CD8-positive, alpha-beta memory T cell (primary cell): Measurements from ENCODE around the gene AK9. TPM values are rescaled to one million over a fixed set of nuclear protein-coding genes. Genes with fewer than 3 reads are reported as not detected.

Experiments
- CTCF ChIA-PET: fragments of 350-600 bp; sonication (Branson Sonifier 250); formaldehyde crosslinking; loops from one replicate; lab custom pipeline; 2021; ENCODE audit warnings: antibody characterized with exemption; lab: Charles Lee
- POLR2A ChIA-PET: fragments of 350-600 bp; sonication (Branson Sonifier 250); formaldehyde crosslinking; loops from one replicate; lab custom pipeline; 2021; ENCODE audit warnings: antibody characterized with exemption; lab: Charles Lee
- DNase-seq, 5 donors: peaks; one replicate each; pipeline versions ENCODE4 v3.0.0 to v3.0.0-alpha.2; 2020 to 2022; ENCODE audit warnings: mixed read lengths in 1 of 5
- H3K27ac ChIP-seq: one replicate; pipeline ENCODE4 v1.7.0; 2013; ENCODE audit warnings: low read depth, mild to moderate bottlenecking, low read length, moderate library complexity
- H3K27me3 ChIP-seq: 2 replicates; pipeline ENCODE4 v1.7.0; 2013; ENCODE audit warnings: low read length, mild to moderate bottlenecking; ENCODE audit not compliant: insufficient read depth, poor library complexity, severe bottlenecking
- H3K36me3 ChIP-seq: 2 replicates; pipeline ENCODE4 v1.7.0; 2013; ENCODE audit warnings: mild to moderate bottlenecking, low read length, moderate library complexity; ENCODE audit not compliant: insufficient read depth
- H3K4me1 ChIP-seq: 2 replicates; pipeline ENCODE4 v1.7.0; 2013; ENCODE audit warnings: mild to moderate bottlenecking, low read length, moderate library complexity; ENCODE audit not compliant: insufficient read depth
- H3K4me3 ChIP-seq: 2 replicates; pipeline ENCODE4 v1.7.0; 2013; ENCODE audit warnings: mild to moderate bottlenecking, low read length
- H3K9me3 ChIP-seq: 2 replicates; pipeline ENCODE4 v1.7.0; 2013; ENCODE audit warnings: mild to moderate bottlenecking, low read length
- H3K27ac Mint-ChIP-seq, 8 donors: one replicate each; pipeline ENCODE4 v1.8.0; 2020 to 2021; ENCODE audit warnings: mixed read lengths in 8 of 8, mild to moderate bottlenecking in 6 of 8, inconsistent platforms in 3 of 8, moderate library complexity in 3 of 8
- H3K27me3 Mint-ChIP-seq, 2 donors: one replicate each; pipeline ENCODE4 v1.8.0; 2020 to 2021; ENCODE audit warnings: mixed read lengths in 2 of 2, mild to moderate bottlenecking in 1 of 2, moderate library complexity in 1 of 2
- H3K36me3 Mint-ChIP-seq, 3 donors: one replicate each; pipeline ENCODE4 v1.8.0; 2020 to 2021; ENCODE audit warnings: mixed read lengths in 3 of 3, inconsistent platforms in 1 of 3, mild to moderate bottlenecking in 1 of 3
- H3K4me1 Mint-ChIP-seq, 3 donors: one replicate each; pipeline ENCODE4 v1.8.0; 2020 to 2021; ENCODE audit warnings: mixed read lengths in 3 of 3, inconsistent platforms in 1 of 3, mild to moderate bottlenecking in 1 of 3
- H3K4me3 Mint-ChIP-seq, 7 donors: one replicate each; pipeline ENCODE4 v1.8.0; 2020 to 2021; ENCODE audit warnings: mixed read lengths in 7 of 7, mild to moderate bottlenecking in 6 of 7, moderate library complexity in 4 of 7, inconsistent platforms in 2 of 7
- H3K9me3 Mint-ChIP-seq, 5 donors: one replicate each; pipeline ENCODE4 v1.8.0; 2020 to 2022; ENCODE audit warnings: mixed read lengths in 5 of 5, mild to moderate bottlenecking in 3 of 5, moderate library complexity in 2 of 5, inconsistent platforms in 1 of 5
- polyA plus RNA-seq: library from polyadenylated mRNA; unstranded; fragments of 300-500 nt; fragmentation: Illumina TruSeq; gene quantifications from one replicate; pipeline ENCODE4 v1.2.3, GENCODE V29; 2021
- total RNA-seq, 2 experiments: library from RNA; stranded (reverse); gene quantifications; one replicate each; pipeline ENCODE4 v1.2.3, GENCODE V29; 2021

Gene AK9
- total and polyA plus RNA-seq, 3 experiments from 2014 or later, result 5.1 to 6.8 (median 5.6) TPM

DNA sequence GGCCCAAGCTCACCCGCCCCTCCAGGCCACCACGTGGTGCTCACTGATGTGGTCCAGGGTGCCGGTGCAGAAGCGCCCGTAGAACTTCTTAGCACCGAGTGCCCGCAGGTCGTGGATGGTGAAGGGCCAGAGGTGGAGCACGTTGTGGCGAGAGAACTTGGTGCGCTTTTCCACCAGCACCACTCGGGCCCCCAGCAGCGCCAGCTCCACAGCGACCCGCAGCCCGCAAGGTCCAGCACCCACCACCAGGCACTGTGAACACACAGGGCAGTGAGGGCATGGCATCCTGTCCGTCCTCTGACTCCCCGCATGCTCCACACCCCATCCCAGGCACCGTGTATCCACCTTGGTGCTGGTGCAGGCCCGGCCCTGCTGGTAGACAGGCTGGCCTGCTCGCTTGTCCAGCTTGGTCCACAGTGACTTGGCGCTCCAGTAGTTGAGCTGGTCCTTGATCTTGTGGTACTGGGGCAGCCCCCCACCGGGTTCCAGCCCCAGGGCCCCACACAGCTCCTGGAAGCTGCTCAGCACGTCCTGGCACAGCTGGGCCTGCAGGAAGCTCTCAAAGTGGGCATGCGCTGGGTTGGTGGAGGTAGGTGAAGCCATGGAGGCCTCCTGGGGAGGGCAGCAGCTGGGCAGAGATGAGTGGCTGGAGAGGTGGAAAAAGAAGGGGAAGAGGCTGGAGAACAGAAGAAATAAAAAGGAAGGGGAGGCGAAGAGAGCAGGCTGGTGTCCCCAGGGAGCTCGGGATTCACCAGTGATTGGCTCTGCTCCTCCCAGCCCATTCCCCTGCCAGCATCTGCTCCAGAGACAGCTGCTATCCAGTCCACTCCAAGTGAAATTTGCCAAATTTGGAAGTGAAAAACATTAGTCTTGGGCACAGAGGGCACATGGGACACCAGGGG, 237.2 kb downstream of the AK9 start:
- no peak for DNase-seq
- ChIA-PET POLR2A (interaction anchor here (0.9 to 4.1 kb wide), 5 partner anchors 9 to 359 kb away, joined by 3 to 45 read pairs (median 20); partner anchors contain the start of genes CD164, PPIL6, SESN1 and SMPD2), CTCF (interaction anchor here (0.8 to 4.3 kb wide), 4 partner anchors 9 to 70 kb away, joined by 3 to 40 read pairs (median 16); partner anchors contain the start of genes CD164, PPIL6 and SMPD2)
- peak overlapping the region; percentile 90 to 99 (median 97) for H3K4me3 Mint-ChIP-seq
- H3K27ac ChIP-seq, result peak overlapping the region; percentile 94
- no peaks in the 10 kb centered on the region for H3K36me3 ChIP-seq
- peaks cover 66% of the 10 kb centered on the region for H3K4me1 ChIP-seq
- H3K4me1 Mint-ChIP-seq, result peaks cover 56 to 73% (median 57%) of the 10 kb centered on the region in 3 donors
- H3K4me3 ChIP-seq, result peak overlapping the region; percentile 91
- no peaks in the 10 kb centered on the region for H3K9me3 Mint-ChIP-seq
- peaks cover 0 to 1% of the 10 kb centered on the region in 2 donors for H3K27me3 Mint-ChIP-seq
- no peaks in the 10 kb centered on the region for H3K27me3 ChIP-seq
- no peaks in the 10 kb centered on the region for H3K9me3 ChIP-seq
- peaks cover 0 to 21% (median 0%) of the 10 kb centered on the region in 3 donors for H3K36me3 Mint-ChIP-seq
- peak overlapping the region; percentile 88 to 100 (median 98) for H3K27ac Mint-ChIP-seq

- Mint-ChIP-seq H3K4me3 (peak overlapping the region in 4 of 7 donors; percentile 22 to 79 (median 53)), H3K36me3 (peaks cover 0 to 23% (median 0%) of the 10 kb centered on the region in 3 donors), H3K27ac (peak overlapping the region in 6 of 8 donors; percentile 50 to 99 (median 80)), H3K9me3 (no peaks in the 10 kb centered on the region), H3K4me1 (peaks cover 54 to 74% (median 56%) of the 10 kb centered on the region in 3 donors), H3K27me3 (peaks cover 0 to 1% of the 10 kb centered on the region in 2 donors)
- ChIA-PET CTCF (interaction anchor here (4.2 kb wide), 1 partner anchor 12 kb away, joined by 21 read pairs; the partner anchor contains the start of genes PPIL6 and SMPD2), POLR2A (interaction anchor here (1.1 to 4.1 kb wide), 3 partner anchors 8 to 71 kb away, joined by 3 to 45 read pairs (median 20); partner anchors contain the start of genes CD164, PPIL6 and SMPD2)
- Histone ChIP-seq H3K36me3 (no peaks in the 10 kb centered on the region), H3K27ac (no peak overlapping the region), H3K27me3 (no peaks in the 10 kb centered on the region), H3K4me1 (peaks cover 59% of the 10 kb centered on the region), H3K4me3 (no peak overlapping the region), H3K9me3 (no peaks in the 10 kb centered on the region)
- DNase-seq, result no peak
Measured at GRCh38 chr6:109453156-109453555, 237.8 kb downstream of the AK9 start.

- DNase-seq, result no peak
- H3K9me3 ChIP-seq, result no peaks in the 10 kb centered on the region
- no peaks in the 10 kb centered on the region for H3K27me3 ChIP-seq
- Mint-ChIP-seq H3K36me3 (peaks cover 0 to 28% (median 0%) of the 10 kb centered on the region in 3 donors), H3K4me1 (peaks cover 47 to 66% (median 50%) of the 10 kb centered on the region in 3 donors), H3K27ac (peak overlapping the region in 6 of 8 donors; percentile 32 to 88 (median 64)), H3K4me3 (peak overlapping the region in 3 of 7 donors; percentile 41 to 66 (median 65)), H3K27me3 (peaks cover 0 to 1% of the 10 kb centered on the region in 2 donors), H3K9me3 (no peaks in the 10 kb centered on the region)
- H3K36me3 ChIP-seq, result no peaks in the 10 kb centered on the region
- ChIA-PET CTCF (interaction anchor here (4.2 kb wide), 1 partner anchor 11 kb away, joined by 21 read pairs; the partner anchor contains the start of genes PPIL6 and SMPD2), POLR2A (interaction anchor here (1.0 to 3.1 kb wide), 2 partner anchors 11 to 70 kb away, joined by 3 to 15 read pairs; partner anchors contain the start of genes CD164, PPIL6 and SMPD2)
- H3K4me3 ChIP-seq, result no peak overlapping the region
- H3K27ac ChIP-seq, result no peak overlapping the region
- peaks cover 49% of the 10 kb centered on the region for H3K4me1 ChIP-seq
Measured at GRCh38 chr6:109452181-109452580, 238.8 kb downstream of the AK9 start.

GRCh38 chr6:109451376-109451775, 239.6 kb downstream of the AK9 start:
- H3K27me3 Mint-ChIP-seq, result peaks cover 0 to 1% of the 10 kb centered on the region in 2 donors
- peaks cover 43 to 61% (median 45%) of the 10 kb centered on the region in 3 donors for H3K4me1 Mint-ChIP-seq
- H3K9me3 Mint-ChIP-seq, result no peaks in the 10 kb centered on the region
- H3K27ac Mint-ChIP-seq, result peak overlapping the region in 3 of 8 donors; percentile 58 to 88 (median 77)
- Histone ChIP-seq H3K9me3 (no peaks in the 10 kb centered on the region), H3K27me3 (no peaks in the 10 kb centered on the region), H3K4me1 (peaks cover 41% of the 10 kb centered on the region), H3K4me3 (no peak overlapping the region), H3K36me3 (no peaks in the 10 kb centered on the region), H3K27ac (no peak overlapping the region)
- DNase-seq, result no peak
- H3K4me3 Mint-ChIP-seq, result no peak overlapping the region
- ChIA-PET POLR2A (interaction anchor here (3.1 kb wide), 1 partner anchor 10 kb away, joined by 15 read pairs; the partner anchor contains the start of genes PPIL6 and SMPD2), CTCF (interaction anchor here (4.2 kb wide), 1 partner anchor 10 kb away, joined by 21 read pairs; the partner anchor contains the start of genes PPIL6 and SMPD2)
- H3K36me3 Mint-ChIP-seq, result peaks cover 0 to 35% (median 2%) of the 10 kb centered on the region in 3 donors

GRCh38 chr6:109450801-109451200, 240.2 kb downstream of the AK9 start:
- Histone ChIP-seq H3K4me1 (peaks cover 35% of the 10 kb centered on the region), H3K9me3 (no peaks in the 10 kb centered on the region), H3K27me3 (no peaks in the 10 kb centered on the region), H3K36me3 (no peaks in the 10 kb centered on the region), H3K4me3 (no peak overlapping the region), H3K27ac (no peak overlapping the region)
- CTCF ChIA-PET, result interaction anchor here (4.2 kb wide), 1 partner anchor 9 kb away, joined by 21 read pairs; the partner anchor contains the start of genes PPIL6 and SMPD2
- Mint-ChIP-seq H3K27me3 (peaks cover 0 to 1% of the 10 kb centered on the region in 2 donors), H3K9me3 (no peaks in the 10 kb centered on the region), H3K4me3 (peak overlapping the region in 2 of 7 donors; percentile 19 to 58), H3K27ac (peak overlapping the region in 5 of 8 donors; percentile 67 to 88 (median 75)), H3K36me3 (peaks cover 0 to 40% (median 3%) of the 10 kb centered on the region in 3 donors), H3K4me1 (peaks cover 43 to 61% (median 44%) of the 10 kb centered on the region in 3 donors)
- no peak for DNase-seq
- POLR2A ChIA-PET, result interaction anchor here (3.1 kb wide), 1 partner anchor 10 kb away, joined by 15 read pairs; the partner anchor contains the start of genes PPIL6 and SMPD2

DNA sequence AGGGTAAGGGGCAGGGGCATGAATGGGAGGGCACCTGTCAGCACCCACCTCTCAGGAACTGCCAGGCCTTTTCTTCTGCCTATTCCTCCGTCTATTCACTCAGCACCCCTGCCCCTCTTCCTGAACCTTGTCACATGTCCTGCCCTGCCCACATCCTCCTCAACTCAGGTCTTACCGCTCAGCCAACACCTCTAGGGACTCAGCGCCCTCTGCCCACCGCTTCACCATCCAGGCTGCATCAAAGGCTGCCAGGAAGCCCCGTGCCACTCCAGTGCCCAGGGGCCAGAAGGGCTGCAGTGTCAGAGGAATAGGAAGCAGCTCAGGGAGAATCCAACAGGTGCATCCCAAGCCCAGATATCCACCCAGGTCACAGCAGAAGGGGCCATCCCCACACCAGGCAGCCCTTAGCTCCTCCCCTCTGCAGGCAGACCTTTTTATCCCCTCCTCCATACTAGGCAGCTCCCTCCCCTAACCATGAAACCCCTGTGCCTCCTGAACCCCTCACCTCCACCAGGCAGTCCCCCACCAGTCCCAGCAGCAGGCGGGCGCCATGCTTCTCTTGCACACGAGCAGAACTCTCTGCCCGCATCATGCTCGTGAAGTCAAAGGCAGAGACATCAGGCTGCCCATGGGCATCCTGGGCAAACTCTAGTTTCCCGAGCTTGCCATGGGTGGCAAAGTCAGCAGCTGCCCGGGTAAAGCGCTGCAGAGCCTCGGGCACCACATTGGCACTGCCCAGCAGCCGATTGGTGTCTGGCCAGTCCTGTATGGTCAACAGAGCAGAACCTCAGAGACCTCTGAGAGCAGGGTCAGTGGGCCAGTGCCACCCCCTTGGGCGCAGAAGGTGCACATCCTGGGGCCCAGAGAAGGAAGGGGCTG, 241.0 kb downstream of the AK9 start:
- Histone ChIP-seq H3K4me1 (peaks cover 35% of the 10 kb centered on the region), H3K9me3 (no peaks in the 10 kb centered on the region), H3K4me3 (peak overlapping the region; percentile 31), H3K36me3 (no peaks in the 10 kb centered on the region), H3K27ac (no peak overlapping the region), H3K27me3 (no peaks in the 10 kb centered on the region)
- H3K4me1 Mint-ChIP-seq, result peaks cover 43 to 61% (median 44%) of the 10 kb centered on the region in 3 donors
- H3K36me3 Mint-ChIP-seq, result peaks cover 0 to 45% (median 5%) of the 10 kb centered on the region in 3 donors
- no peaks in the 10 kb centered on the region for H3K9me3 Mint-ChIP-seq
- H3K27me3 Mint-ChIP-seq, result peaks cover 0 to 1% of the 10 kb centered on the region in 2 donors
- POLR2A ChIA-PET, result interaction anchor here (0.5 to 3.1 kb wide), 5 partner anchors 9 to 1723 kb away, joined by 3 to 15 read pairs (median 3); partner anchors contain the start of genes PPIL6 and SMPD2
- peak overlapping the region; percentile 61 to 95 (median 89) for H3K27ac Mint-ChIP-seq
- peak overlapping the region; percentile 5 to 82 (median 42) for H3K4me3 Mint-ChIP-seq
- DNase-seq, result peak in 4 of 5 donors; percentile 11 to 68 (median 54)
- CTCF ChIA-PET, result interaction anchor here (4.2 kb wide), 1 partner anchor 8 kb away, joined by 21 read pairs; the partner anchor contains the start of genes PPIL6 and SMPD2
